NCI-H526 treated with DMSO at 0.1 percent for 48 hours (cell line): ENCODE measurements around the gene RYR3.

Experiments
- DNase-seq: peaks from one replicate; lab custom pipeline; 2025; lab: John Stamatoyannopoulos, UW

The RYR3 gene

DNA sequence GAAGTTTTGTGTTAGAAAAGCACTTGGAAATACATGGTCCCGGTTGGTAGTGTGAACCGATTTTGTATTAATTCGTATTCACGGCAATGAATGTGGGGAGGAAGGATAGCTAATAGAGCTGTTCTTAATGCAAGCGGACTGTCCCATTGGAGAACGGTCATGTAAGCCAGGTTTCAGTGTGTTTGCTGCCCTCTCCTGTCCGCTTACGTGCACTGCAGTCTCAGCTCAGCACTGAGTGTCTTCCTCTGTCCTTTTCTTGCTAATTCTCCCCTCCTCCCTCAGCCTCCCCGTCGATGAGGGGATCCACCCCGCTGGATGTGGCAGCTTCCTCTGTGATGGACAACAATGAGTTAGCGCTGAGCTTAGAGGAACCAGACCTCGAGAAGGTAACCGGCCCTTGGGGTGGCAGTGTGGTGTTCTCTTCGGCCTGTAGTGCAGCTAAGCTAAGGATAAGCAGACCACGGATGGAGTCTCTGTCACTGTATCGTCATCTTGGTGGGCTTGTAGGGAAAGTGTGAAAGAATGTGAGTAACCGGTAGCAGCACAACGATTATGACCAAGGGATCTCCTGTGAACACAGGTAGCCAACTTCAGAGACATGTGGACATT, 390.0 kb downstream of the RYR3 start:
- peak; percentile 22 for DNase-seq

DNA sequence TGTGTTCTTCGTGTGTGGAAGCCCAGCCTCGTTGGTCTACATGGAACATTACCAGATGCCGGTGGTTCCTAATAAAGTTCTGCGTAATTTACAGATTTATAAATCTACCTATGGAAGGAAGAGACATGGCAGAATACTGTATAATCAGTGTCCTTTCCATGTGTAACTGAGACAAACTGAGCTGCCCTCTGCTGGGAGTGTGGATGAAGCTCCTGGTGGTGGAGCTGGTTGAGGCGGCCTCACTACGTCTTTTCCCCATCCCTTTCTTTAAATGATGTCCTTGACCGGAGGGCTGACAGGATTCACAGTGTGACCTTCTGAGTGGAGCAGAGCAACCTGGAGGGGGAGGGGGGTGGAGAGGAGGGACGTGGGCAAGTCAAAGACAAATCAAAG, 390.5 kb downstream of the RYR3 start:
- no peak for DNase-seq

DNA sequence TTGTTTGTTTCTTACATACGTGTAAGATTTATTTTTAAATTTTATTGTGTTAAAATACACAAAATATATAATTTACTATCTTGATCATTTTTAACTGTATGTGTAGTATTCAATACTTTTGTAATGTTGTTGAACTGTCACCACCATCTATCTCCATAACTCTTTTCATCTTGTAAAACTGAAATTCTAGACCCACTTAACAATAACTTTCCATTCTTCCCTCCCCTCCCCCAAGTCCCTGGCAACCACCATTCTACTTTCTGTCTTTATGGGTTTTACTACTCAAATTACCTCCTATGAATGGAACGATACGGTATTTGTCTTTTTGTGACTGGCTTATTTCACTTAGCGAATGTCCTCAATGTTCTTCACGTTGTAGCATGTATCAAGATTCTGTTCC, 395.4 kb downstream of the RYR3 start:
- no peak for DNase-seq

DNA sequence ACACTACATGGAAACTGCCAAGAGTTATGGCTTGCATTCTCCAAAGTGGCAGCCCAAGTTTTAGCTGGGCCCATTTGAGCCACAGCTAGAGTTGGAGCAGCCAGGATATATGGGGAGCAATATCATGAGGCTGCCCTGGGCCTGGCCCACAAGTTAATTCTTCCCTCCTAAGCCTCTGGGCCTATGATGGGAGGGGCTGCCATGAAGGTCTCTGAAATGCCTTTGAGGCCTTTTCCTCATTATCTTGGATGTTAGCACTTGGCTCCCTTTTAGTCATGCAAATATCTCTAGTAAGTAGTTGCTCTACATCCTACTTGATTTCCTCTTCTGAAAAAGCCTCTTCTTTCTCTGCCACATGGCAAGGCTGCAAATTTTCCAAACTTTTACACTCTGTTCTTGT, 400.0 kb downstream of the RYR3 start:
- no peak for DNase-seq

DNA sequence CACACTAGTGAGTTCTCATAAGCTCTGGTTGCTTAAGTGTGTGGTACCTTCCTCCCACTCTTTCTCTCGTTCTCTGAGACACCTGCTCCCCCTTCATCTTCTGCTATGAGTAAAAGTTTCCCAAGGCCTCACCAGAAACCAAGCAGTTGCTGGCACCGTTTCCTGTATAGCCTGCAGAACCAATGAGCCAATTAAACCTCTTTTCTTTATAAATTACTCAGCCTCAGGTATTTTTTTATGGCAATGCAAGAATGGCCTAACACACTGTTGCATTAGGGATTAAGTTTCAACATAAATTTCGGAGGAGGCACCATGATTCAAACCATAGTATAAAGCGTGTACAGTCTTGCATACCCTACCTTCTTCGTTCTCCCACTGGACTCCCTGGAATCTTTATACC, 405.3 kb downstream of the RYR3 start:
- no peak for DNase-seq

DNA sequence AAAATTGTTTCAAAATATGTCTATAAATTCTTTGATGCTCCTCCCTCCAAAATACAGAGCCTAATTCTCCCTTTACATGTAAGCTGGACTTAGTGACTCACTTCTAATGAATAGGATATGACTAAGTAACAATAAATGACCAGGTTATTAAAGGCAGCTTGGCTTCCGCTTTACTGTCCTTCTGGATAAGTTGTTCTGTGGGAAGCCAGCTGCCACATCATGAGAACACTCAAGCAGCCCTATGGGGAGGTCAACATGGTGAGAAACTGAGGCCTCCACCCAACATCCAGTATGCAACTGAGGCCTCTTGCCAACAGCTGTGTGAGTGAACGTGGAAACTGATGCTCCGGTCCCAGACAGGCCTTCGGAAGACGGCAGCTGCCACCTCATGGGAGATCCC, 410.2 kb downstream of the RYR3 start:
- DNase-seq = no peak

DNA sequence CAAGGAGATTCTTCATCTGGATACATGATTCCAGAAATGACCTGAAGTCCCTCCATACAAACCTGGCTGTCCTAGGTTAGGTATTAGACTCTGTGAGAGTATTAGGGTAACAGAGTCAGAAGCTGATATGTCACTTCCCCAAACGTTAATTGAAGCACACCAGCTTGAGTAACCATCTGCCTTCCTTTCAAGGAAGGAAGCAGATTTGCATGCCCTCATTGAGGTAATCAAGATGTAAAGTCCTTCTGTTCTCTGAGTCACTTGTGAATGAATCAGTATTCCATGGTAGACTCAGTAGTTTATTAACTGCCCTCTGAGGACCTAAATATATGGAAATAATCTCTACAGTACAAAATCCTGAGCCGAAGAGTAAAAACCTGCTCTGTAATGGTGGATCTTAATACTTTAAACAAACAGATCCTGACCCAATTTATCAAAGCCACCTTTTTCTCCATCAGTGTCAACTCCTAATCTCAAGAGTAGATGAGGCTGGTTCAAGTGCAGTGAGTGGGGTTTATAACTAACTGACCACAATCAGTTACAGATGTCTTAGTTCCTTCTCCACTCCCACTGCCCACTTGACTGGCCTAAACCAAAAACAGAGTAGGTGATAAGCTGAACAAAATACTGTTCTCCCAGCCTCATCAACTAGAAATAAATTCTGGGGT, 411.4 kb downstream of the RYR3 start:
- no peak for DNase-seq

DNA sequence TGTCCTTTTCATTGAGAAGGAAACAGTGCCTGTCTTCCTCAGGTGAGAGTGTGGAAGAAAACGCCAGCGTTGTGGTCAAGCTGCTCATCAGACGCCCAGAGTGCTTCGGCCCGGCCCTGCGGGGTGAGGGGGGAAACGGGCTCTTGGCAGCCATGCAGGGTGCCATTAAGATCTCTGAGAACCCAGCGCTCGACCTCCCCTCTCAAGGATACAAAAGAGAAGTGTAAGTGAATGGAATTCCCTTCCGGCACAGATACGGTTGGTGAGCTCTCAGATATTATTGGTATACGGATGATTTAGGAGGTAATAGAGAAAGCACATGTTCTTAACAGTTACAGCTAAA, 411.9 kb downstream of the RYR3 start:
- DNase-seq = no peak

DNA sequence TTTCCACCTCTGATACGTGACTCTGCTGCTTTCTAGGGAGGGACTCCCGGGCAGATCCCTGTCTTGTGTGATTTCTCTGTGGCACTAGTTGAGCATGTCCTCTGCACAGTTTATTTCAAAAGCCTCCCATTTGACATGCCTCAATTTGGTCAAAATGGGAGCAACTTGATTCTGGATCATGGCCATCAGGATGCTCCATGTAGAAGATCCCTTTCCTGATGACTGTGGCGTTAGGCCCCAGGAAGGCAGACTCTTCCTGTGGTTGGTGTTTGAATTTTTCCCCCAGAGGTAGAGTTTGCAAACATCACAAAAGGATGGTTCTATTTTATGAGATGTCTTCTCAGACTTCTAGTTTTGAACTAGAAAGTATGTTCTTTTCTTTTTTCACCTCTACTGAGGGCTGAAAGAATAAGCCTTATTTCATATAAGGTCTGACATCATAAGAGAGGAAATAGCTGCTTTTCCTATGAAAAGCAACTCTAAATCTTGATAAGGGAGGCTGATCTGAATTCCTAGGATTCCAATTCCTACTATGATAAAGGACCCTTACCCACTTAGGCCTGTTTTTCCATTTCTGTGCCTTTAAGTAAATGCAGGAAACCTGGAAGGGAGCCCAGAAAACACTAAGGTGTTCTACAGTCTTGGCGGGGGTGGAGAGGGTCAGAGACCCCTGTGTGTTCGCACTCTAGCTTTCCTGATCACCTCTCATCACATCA, 413.7 kb downstream of the RYR3 start:
- no peak for DNase-seq

DNA sequence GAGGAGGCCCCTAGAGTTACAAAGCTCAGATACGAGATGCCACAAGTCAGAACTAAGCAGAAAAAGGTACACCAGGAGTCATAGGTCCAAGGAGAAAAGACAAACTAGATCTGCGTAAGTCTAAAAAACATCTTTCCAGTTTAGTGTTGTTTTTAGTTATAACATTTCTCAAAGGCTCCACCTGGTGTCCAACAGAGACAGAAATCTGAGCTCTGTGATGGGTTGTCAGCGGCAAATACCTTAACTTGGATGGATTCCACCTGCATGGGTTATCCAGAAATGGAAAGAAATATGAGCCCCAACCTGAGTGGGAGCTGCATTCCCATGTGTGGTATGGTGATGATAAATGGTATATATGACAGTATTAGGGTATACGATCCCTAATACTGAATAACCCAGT, 418.9 kb downstream of the RYR3 start:
- peak; percentile 3 for DNase-seq

DNA sequence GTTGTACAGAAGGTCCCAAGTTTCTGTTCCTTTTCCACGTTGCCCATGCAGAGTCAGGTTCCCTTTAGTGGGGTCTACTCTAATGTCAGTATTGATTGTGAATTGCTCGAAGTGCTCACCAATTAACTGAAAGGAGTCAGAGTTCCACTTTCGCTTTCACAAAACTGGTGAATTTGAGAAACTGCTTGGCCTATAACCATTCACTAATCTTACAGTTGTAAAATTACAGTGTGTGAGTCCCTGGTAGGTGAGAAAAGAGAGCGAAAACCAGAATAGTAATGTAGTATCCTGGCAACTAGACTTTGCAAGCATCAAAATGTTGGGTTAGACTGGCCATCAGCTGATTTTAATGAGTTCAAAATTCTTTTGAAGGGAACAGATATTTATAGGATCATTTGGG, 420.0 kb downstream of the RYR3 start:
- DNase-seq = no peak

DNA sequence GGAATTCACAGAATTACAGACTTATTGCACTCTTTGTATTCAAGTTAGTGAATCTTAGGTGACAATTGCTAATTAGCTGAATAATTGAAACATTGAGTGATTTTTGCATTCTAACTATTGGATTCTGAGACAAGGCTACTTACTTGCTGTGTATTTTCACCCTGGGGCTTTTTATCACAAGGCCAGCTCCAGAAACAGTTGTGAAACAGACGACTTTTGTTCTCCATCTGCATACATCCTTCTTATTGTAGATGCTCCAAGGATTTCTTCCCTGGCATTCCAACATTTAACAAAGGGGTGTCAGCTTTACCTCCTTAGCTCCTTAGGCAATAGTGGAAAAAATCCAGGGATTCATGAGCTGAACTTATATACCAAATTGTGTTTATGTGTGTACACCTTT, 424.4 kb downstream of the RYR3 start:
- DNase-seq = no peak

DNA sequence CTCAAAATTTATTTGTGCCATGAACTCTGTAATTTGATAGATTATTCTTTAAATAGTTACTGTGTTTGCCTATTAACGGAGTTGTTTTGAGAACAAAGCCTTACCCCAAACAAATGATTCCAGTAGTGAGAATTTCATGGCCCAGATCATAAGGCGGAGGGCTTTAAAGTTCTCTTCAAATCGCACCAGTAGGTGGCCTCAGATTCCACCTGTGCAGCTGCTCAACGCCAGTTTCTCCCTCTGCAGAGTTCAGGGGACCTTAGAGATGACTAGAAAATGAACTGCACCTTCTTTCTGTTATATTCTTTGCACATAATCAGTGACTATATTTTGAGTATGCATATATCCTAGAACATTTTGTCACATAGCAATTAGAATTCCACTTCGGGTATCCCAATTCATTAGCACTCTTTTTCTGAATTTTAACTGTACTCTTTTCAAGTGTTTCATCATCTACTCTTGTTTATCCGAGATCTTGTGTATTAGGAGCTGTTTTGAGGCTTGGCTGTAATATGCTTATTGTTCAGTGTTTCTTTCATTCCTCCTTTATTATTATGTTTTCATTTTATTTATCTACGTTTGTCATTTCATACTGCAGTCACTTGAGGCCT, 425.0 kb downstream of the RYR3 start:
- DNase-seq = peak; percentile 32

DNA sequence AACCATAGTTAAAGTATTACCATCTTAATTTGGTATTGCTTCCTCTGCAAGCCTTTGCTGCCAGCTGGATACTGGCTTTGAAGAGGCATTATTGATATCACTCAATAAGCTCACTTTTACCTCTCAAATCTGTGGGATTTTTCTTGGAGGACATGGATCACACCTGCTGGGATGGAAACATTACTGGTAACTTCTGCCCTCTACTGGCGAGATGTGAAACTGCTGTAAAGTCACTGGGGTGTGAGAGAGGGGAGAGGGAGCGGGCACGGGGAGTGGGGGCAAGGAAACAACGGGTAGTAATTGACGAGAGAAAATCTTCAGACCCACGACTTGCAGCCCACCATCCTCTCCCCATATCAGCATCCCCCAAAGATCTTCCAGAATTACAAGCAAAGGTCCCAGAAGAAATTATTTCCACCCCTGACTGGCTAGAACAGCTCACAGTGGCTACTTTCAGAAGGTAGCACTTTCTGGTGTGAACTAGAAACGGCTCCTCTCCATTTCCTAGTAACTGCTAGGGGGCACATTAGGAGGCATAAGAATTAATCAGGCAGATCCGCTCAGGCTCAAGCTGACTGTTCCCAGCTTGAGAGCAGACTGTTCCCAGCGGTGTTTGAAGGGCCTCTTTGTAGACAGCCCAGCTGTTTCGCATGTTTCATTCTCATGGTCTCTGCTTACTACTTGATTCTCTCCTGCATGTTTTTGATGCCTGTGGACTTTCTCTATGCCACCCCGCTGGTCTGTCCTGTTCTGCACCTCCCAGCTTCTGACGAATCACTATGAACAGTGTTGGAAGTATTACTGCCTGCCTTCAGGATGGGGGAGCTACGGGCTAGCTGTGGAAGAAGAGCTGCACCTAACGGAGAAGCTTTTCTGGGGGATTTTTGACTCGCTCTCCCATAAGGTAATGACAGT, 427.2 kb downstream of the RYR3 start:
- DNase-seq = peak; percentile 28

DNA sequence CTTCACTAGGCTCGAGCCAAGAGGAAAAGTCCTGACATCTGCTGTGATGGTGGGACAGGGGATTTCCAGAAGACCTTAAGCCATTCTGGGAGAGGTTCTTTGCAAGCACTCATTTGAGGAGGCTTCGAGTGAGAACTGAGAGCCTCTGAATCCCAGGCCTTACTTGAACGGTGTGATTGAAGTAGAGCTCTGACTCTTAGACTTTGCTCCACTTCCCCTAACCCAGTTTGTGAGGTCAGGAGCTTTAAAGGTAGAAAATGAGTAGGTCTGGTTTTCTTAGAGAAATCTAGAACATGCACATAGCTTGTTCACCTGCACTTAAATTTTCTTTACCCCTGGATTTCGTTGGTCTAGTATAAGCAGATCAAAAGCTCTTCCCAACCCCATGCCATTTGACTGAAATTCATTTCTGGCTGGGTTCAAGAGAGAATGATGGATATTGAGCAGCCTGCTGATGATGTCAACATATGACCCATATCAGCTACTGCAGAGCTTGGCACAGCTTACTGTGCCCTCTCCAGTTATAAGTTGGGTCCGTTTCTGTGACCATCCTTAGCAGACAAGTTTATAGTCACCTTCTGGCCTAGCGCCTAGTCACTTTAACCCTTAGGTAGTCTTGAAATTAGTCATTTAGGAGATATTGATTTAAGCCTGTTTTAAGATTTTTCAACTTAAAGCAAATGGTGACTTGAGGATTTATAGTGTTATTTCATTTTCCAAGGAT, 428.3 kb downstream of the RYR3 start:
- no peak for DNase-seq

DNA sequence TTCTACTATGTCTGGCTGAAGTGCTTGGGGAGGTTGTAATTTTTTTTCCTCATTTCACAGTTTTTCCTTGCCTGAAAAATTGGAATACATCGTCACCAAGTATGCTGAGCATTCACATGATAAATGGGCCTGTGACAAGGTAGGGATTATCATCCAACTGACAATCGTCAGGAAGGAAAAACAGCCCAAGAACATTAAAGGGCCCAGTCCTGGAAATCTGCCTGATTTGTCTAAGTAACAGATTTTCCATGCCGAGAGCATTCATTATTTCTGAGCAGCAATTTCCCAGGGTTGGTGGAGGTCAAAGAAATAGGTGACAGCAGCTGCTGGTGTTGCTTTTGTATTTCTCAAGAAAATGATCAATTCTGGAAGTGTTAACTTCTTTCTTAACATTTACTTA, 431.5 kb downstream of the RYR3 start:
- no peak for DNase-seq

DNA sequence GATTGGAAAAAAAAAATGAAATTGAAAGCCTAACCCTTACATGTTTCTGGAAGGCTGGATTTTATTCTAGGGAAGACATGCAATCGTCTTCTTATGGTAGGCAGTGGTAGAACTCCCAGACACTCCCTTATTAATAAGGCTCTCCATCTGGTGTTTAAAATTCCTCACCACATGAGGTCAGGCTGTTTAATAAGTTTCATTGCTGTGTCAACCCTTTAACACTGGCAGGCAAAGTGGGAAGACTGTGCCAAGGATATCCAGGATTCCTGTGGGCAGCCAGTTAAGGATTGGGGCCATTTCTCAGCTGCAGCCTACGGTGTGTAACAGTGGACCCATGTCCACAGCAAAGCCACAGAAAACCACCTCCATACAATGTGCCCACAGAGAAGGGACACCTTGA, 432.0 kb downstream of the RYR3 start:
- no peak for DNase-seq

DNA sequence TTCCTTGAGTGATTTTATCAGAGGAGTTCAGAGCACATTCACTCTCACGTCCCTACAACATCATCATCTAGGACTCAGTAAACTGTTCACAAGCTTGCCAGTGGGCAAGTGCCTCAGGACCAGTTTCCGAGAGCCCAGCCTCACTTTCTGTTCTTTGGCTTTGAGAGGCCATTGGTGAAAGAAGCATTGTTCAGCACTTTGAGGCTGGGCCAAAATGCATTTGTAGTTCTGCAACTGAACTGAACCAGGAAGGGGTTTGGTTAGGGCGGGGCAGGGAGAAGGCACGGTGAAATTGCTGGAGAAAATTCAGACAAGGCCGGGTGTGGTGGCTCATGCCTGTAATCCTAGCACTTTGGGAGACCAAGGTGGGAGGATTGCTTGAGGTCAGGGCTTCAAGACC, 435.4 kb downstream of the RYR3 start:
- no peak for DNase-seq

DNA sequence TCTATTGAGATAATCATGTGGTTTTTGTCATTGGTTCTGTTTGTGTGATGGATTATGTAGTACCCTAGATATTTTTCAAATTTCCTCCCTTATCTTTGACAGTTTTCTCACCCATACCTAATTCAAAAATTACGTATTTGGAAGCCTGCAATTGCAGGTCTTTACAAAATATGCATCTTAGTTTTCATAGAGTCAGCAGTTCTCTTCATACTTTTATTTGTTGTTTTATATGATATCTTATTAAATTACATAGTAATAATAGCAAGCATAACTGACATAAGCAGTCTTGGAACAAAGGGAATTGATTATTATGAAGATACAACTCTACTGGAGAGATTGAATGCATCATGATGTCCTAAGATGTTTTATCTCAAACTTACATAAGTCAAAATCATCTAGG, 442.2 kb downstream of the RYR3 start:
- DNase-seq = no peak

DNA sequence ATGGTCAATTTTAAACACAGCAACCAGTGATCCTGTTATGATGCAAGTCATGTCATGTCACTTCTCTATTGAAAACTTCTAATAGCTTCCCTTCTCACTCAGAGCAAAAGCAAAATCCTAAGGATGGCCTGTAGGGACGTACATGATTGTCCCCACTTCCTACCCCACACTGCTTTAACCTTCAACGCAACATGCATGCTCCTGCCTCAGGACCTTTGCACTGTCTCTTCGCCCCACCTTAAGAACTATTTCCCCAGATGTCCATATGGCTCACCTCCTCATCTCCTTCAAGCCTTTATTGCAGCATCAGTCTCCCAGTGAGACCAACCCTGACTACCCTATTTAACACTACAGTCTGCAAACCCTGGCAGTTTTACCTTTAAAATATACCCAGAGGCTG, 443.5 kb downstream of the RYR3 start:
- no peak for DNase-seq

DNA sequence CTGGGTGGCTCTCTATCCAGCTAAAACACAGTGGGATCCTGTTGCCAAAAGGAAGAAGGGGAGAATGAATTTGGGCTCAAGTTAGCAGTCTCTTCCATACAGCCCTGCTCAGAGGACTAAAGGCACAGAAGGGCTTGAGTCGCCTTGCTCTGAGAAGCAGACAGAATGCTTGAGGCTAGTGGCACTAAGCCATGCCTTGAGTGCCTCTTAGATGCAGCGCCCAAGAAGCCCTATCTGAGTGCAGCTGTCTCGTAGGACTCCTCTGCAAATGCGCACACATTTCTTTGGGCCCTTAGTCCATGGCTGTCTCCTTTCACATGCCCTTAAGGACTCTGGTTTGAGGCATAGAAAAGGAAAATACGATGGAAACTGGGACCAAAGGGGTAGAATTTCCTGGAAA, 446.2 kb downstream of the RYR3 start:
- no peak for DNase-seq
